H1 (cell line): ENCODE data around the gene COL8A1. TPM values are rescaled to one million over a fixed set of nuclear protein-coding genes. Genes with fewer than 3 reads are reported as not detected.

Source experiments
- CTCF ChIA-PET: fragments of 300-600 bp; sonication (Branson Sonifier 250); formaldehyde crosslinking; loops from one replicate; lab custom pipeline; 2021; ENCODE audit not compliant: partially characterized antibody; lab: Charles Lee
- POLR2A ChIA-PET: fragments of 300-600 bp; sonication (Branson Sonifier 250); formaldehyde crosslinking; loops from one replicate; lab custom pipeline; 2021; ENCODE audit warnings: inconsistent platforms; ENCODE audit not compliant: partially characterized antibody; lab: Charles Lee
- DNase-seq, 2 experiments: peaks; one replicate each; pipeline versions ENCODE4 v3.0.0 to v3.0.0-alpha.2; 2010 to 2022; ENCODE audit warnings: low spot score in 2 of 2, low read depth in 1 of 2, mixed read lengths in 1 of 2
- FAIRE-seq: peaks from 2 replicates; lab custom pipeline; 2011; peaks lifted over from hg19 to GRCh38; lab: Jason Lieb, UNC
- H2AFZ ChIP-seq: 2 replicates; pipeline ENCODE4 v1.8.1; 2012; ENCODE audit warnings: low read length, inconsistent platforms
- H2AK5ac ChIP-seq: 2 replicates; pipeline ENCODE4 v1.6.1; 2013; ENCODE audit warnings: low read depth, low read length
- H2BK120ac ChIP-seq: replicated peaks from 2 replicates; pipeline ENCODE3; 2013; ENCODE audit warnings: low read depth, low read length, inconsistent platforms
- H2BK12ac ChIP-seq: 2 replicates; pipeline ENCODE4 v1.6.1; 2013; ENCODE audit warnings: low read depth, low read length
- H2BK15ac ChIP-seq: 2 replicates; pipeline ENCODE4 v1.6.1; 2013; ENCODE audit warnings: low read length
- H2BK20ac ChIP-seq: 2 replicates; pipeline ENCODE4 v1.6.1; 2013; ENCODE audit warnings: low read length
- H2BK5ac ChIP-seq: 2 replicates; pipeline ENCODE4 v1.6.1; 2013; ENCODE audit warnings: low read depth, low read length
- H3K14ac ChIP-seq: 2 replicates; pipeline ENCODE4 v1.6.1; 2013; ENCODE audit warnings: inconsistent platforms; ENCODE audit not compliant: insufficient read length
- H3K18ac ChIP-seq: 2 replicates; pipeline ENCODE4 v1.6.1; 2013; ENCODE audit warnings: low read length; ENCODE audit errors: extremely low read depth
- H3K23ac ChIP-seq: 2 replicates; pipeline ENCODE4 v1.6.1; 2013; ENCODE audit warnings: inconsistent platforms; ENCODE audit not compliant: insufficient read length
- H3K23me2 ChIP-seq: 2 replicates; pipeline ENCODE4 v1.6.1; 2013; ENCODE audit warnings: low read depth, low read length
- H3K27ac ChIP-seq: 2 replicates; pipeline ENCODE4 v1.6.1; 2011; ENCODE audit warnings: low read depth, low read length, inconsistent platforms
- H3K27me3 ChIP-seq, 4 experiments: replicated peaks in 1 of 4; 1 replicate in 1 of 4; 2 replicates in 3 of 4; pipeline versions ENCODE4 v1.6.1 to v1.8.1; 2011 to 2013; ENCODE audit warnings: low read length in 3 of 4, mild to moderate bottlenecking in 3 of 4, inconsistent platforms in 2 of 4, mixed read lengths in 2 of 4, moderate library complexity in 1 of 4; ENCODE audit not compliant: control insufficient read depth in 3 of 4, insufficient read depth in 3 of 4; ENCODE audit errors: extremely low read depth in 1 of 4
- H3K36me3 ChIP-seq, 4 experiments: 2 replicates each; pipeline versions ENCODE4 v1.6.1 to v1.8.1; 2011 to 2013; ENCODE audit warnings: mild to moderate bottlenecking in 4 of 4, low read length in 3 of 4, moderate library complexity in 2 of 4, control low read depth in 1 of 4, inconsistent platforms in 1 of 4; ENCODE audit not compliant: insufficient read depth in 4 of 4, control insufficient read depth in 2 of 4
- H3K4ac ChIP-seq: replicated peaks from 2 replicates; pipeline ENCODE3; 2013; ENCODE audit warnings: low read length, low read depth, mixed read lengths, inconsistent platforms; ENCODE audit not compliant: insufficient read length
- H3K4me1 ChIP-seq, 4 experiments: replicated peaks in 1 of 4; 1 replicate in 1 of 4; 2 replicates in 3 of 4; pipeline versions ENCODE4 v1.6.1 to v1.8.1; 2011 to 2013; ENCODE audit warnings: low read length in 3 of 4, inconsistent platforms in 2 of 4, mixed read lengths in 1 of 4; ENCODE audit not compliant: insufficient read depth in 4 of 4, control insufficient read depth in 3 of 4
- H3K4me2 ChIP-seq, 2 experiments: 2 replicates each; pipeline versions ENCODE4 v1.6.1 to v1.8.1; 2011 to 2013; ENCODE audit warnings: low read depth in 2 of 2, low read length in 2 of 2, control low read depth in 1 of 2, inconsistent platforms in 1 of 2, mild to moderate bottlenecking in 1 of 2; ENCODE audit not compliant: insufficient read depth in 1 of 2
- H3K4me3 ChIP-seq, 4 experiments: fragments of 200-600, 300-600 bp in 1 of 4; sonication (generic), shearing (Covaris generic), sonication (Bioruptor Twin) in 1 of 4; 2 replicates each; pipeline versions ENCODE4 v1.5.1 to v1.8.1; 2011 to 2016; ENCODE audit warnings: low read length in 4 of 4, low read depth in 3 of 4, control low read depth in 2 of 4, inconsistent platforms in 2 of 4, mild to moderate bottlenecking in 2 of 4, mixed read lengths in 1 of 4, moderate library complexity in 1 of 4; ENCODE audit not compliant: insufficient read depth in 2 of 4; ENCODE audit errors: extremely low read depth in 1 of 4
- H3K56ac ChIP-seq: replicated peaks from 2 replicates; pipeline ENCODE3; 2013; ENCODE audit warnings: low read depth, mild to moderate bottlenecking, mixed read lengths, low read length, inconsistent platforms; ENCODE audit not compliant: insufficient read length
- H3K79me1 ChIP-seq: 2 replicates; pipeline ENCODE4 v1.6.1; 2013; ENCODE audit warnings: low read depth, low read length, control low read depth
- H3K79me2 ChIP-seq, 2 experiments: 2 replicates each; pipeline versions ENCODE4 v1.6.1 to v1.8.1; 2012 to 2013; ENCODE audit warnings: low read length in 2 of 2, mild to moderate bottlenecking in 2 of 2, inconsistent platforms in 1 of 2; ENCODE audit not compliant: insufficient read depth in 2 of 2, control insufficient read depth in 1 of 2
- H3K9ac ChIP-seq, 4 experiments: replicated peaks in 1 of 4; 1 replicate in 1 of 4; 2 replicates in 3 of 4; pipeline versions ENCODE4 v1.6.1 to v1.8.1; 2011 to 2013; ENCODE audit warnings: low read depth in 3 of 4, low read length in 3 of 4, control low read depth in 2 of 4, mild to moderate bottlenecking in 2 of 4, moderate library complexity in 2 of 4, inconsistent platforms in 1 of 4; ENCODE audit errors: extremely low read depth in 1 of 4
- H3K9me3 ChIP-seq, 2 experiments: 2 replicates each; pipeline versions ENCODE4 v1.6.1 to v1.8.1; 2012 to 2013; ENCODE audit warnings: mild to moderate bottlenecking in 2 of 2, moderate library complexity in 2 of 2, control low read depth in 1 of 2, inconsistent platforms in 1 of 2, low read depth in 1 of 2, low read length in 1 of 2, mixed read lengths in 1 of 2; ENCODE audit not compliant: insufficient read depth in 2 of 2
- H4K20me1 ChIP-seq, 2 experiments: replicated peaks in 1 of 2; 2 replicates each; pipeline versions ENCODE3 to v1.8.1; 2011 to 2013; ENCODE audit warnings: inconsistent platforms in 2 of 2, low read length in 2 of 2, mild to moderate bottlenecking in 1 of 2; ENCODE audit not compliant: insufficient read depth in 2 of 2, control insufficient read depth in 1 of 2
- H4K5ac ChIP-seq: 2 replicates; pipeline ENCODE4 v1.6.1; 2013; ENCODE audit warnings: low read length, low read depth, mixed read lengths, inconsistent platforms; ENCODE audit not compliant: insufficient read length
- H4K8ac ChIP-seq: 2 replicates; pipeline ENCODE4 v1.8.0; 2013; ENCODE audit warnings: mild to moderate bottlenecking, moderate library complexity, low read length, inconsistent platforms; ENCODE audit not compliant: insufficient read depth; ENCODE audit errors: extremely low read depth
- H4K91ac ChIP-seq: replicated peaks from 2 replicates; pipeline ENCODE3; 2013; ENCODE audit warnings: low read length, mixed read lengths, inconsistent platforms; ENCODE audit not compliant: insufficient read length
- CBX5 ChIP-seq: fragments of 300-800, 300-1000 bp; sonication (generic); IDR thresholded peaks from 2 replicates; pipeline ENCODE4 v1.7.1; 2016; ENCODE audit warnings: antibody characterized with exemption, low read length, low read depth
- CBX8 ChIP-seq: fragments of 300-800, 300-1000 bp; sonication (generic); IDR thresholded peaks from 2 replicates; pipeline ENCODE4 v1.7.1; 2016; ENCODE audit warnings: low read depth, low read length, borderline replicate concordance
- CHD1 ChIP-seq: IDR thresholded peaks from 2 replicates; pipeline ENCODE4 v1.6.1; 2012; ENCODE audit warnings: low read depth, low read length, improper control_type of control experiment
- HDAC6 ChIP-seq: IDR thresholded peaks from one replicate; pipeline ENCODE4 v1.7.1; 2012; ENCODE audit warnings: low read depth, mild to moderate bottlenecking, inconsistent platforms, low read length, moderate library complexity
- JUND ChIP-seq: IDR thresholded peaks from 2 replicates; pipeline ENCODE4 v1.6.1; 2011; ENCODE audit warnings: mild to moderate bottlenecking, improper control_type of control experiment, low read length
- MAFK ChIP-seq: IDR thresholded peaks from 2 replicates; pipeline ENCODE4 v1.6.1; 2012; ENCODE audit warnings: low read depth, mild to moderate bottlenecking, improper control_type of control experiment, low read length
- MAX ChIP-seq: IDR thresholded peaks from 2 replicates; pipeline ENCODE4 v1.6.1; 2012; ENCODE audit warnings: inconsistent platforms
- PHF8 ChIP-seq: fragments of 200-600 bp; sonication (generic); conservative IDR thresholded peaks from 2 replicates; pipeline ENCODE4 v1.7.1; 2012; ENCODE audit warnings: low read depth, mild to moderate bottlenecking, inconsistent platforms, low read length, moderate library complexity
- POU5F1 ChIP-seq: IDR thresholded peaks from 2 replicates; pipeline ENCODE4 v1.6.1; 2011; ENCODE audit warnings: low read depth, mild to moderate bottlenecking, low read length, moderate library complexity
- RFX5 ChIP-seq: IDR thresholded peaks from 2 replicates; pipeline ENCODE4 v1.6.1; 2011; ENCODE audit warnings: low read depth, low read length, improper control_type of control experiment, borderline replicate concordance
- SIN3A ChIP-seq, 2 experiments: IDR thresholded peaks in 1 of 2; conservative IDR thresholded peaks in 1 of 2; 2 replicates each; pipeline ENCODE4 v1.6.1; 2011 to 2012; ENCODE audit warnings: low read length in 2 of 2, improper control_type of control experiment in 1 of 2, low read depth in 1 of 2, mild to moderate bottlenecking in 1 of 2
- TCF12 ChIP-seq: IDR thresholded peaks from 2 replicates; pipeline ENCODE4 v1.6.1; 2011; ENCODE audit warnings: low read depth, mild to moderate bottlenecking, low read length
- WGBS, 2 experiments: shearing (Covaris generic) in 1 of 2; methylation state at CpG; one replicate each; pipeline versions ENCODE4 v1.1.6 to v1.1.7; 2013 to 2015; ENCODE audit warnings: low lambda C conversion rate in 2 of 2, mixed read lengths in 2 of 2, inconsistent platforms in 1 of 2, low coverage in 1 of 2, missing lambda C conversion rate in 1 of 2; ENCODE audit not compliant: insufficient replicate concordance in 2 of 2, insufficient coverage in 1 of 2, insufficient read length in 1 of 2; ENCODE audit errors: extremely low coverage in 1 of 2, missing lambda C conversion rate in 1 of 2; 5-methylcytosine and 5-hydroxymethylcytosine counted together
- polyA plus RNA-seq, 7 experiments: library from polyadenylated mRNA; depleted of rRNA in 3 of 7; stranded (reverse) in 5 of 7; unstranded in 2 of 7; fragments of >200 nt in 5 of 7; fragments of 200-250 nt in 2 of 7; gene quantifications; 1 replicate in 5 of 7; 2 replicates in 1 of 7; 4 replicates in 1 of 7; pipeline versions ENCODE4 v1.2.1 to v1.2.3, GENCODE V29; 2011 to 2013; ENCODE audit warnings: missing spikeins in 2 of 7, mixed read lengths in 2 of 7
- total RNA-seq: library from RNA; stranded (reverse); fragmentation: NEBNext Ultra II Directional; extraction: Animal tissue kit (Norgen Biotek cat#: 25700); gene quantifications from 2 replicates; pipeline ENCODE4 v1.2.1, GENCODE V29; 2021

Gene COL8A1
- total and polyA plus RNA-seq, 2 of the 8 experiments (the other 6 are each of a cell fraction or from before 2014, with no cell fraction given) = 0.21 to 1.2 TPM

DNA sequence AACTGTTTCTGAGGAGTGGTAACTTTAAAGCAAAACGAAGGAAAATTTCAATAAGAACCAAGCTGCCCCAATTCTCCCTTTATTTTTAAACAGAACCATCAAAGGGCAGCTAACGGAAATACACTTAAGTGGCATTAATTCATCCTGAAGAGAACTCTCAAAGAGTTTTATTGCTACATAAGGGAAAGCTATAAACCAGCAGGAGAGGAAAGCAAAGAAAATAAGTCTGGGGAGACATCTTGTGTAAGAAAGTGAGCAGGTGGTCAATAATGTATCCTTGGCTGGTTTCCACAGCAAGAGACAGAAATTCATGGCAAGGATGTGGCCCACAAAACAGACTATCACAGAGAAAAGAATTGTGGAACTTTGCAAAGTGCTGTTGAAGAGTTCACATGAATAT, 139.3 kb downstream of the COL8A1 start:
- FAIRE-seq = no peak
- no peak overlapping the region for H3K4me3 ChIP-seq
- H3K4ac ChIP-seq = no peak overlapping the region
- no peak overlapping the region for H2BK20ac ChIP-seq
- H2AK5ac ChIP-seq = no peak overlapping the region
- no peaks in the 10 kb centered on the region for H3K23me2 ChIP-seq
- ChIA-PET POLR2A (no interaction called here), CTCF (interaction anchor here (3.6 kb wide), 1 partner anchor 11 kb away, joined by 15 read pairs; no protein-coding TSS in a partner anchor)
- H4K91ac ChIP-seq = no peak overlapping the region
- no peak overlapping the region for H2BK15ac ChIP-seq
- H4K8ac ChIP-seq = no peak overlapping the region
- H3K23ac ChIP-seq = no peak overlapping the region
- H3K27ac ChIP-seq = no peak overlapping the region
- H2BK120ac ChIP-seq = no peak overlapping the region
- H3K36me3 ChIP-seq = no peaks in the 10 kb centered on the region; a peak in 1 of 8 replicates
- WGBS, 2 experiments = 76% methylated on average over 2 of the region's 2 CpGs; no CpG with 5 or more reads in 1 of the 2 experiments
- no peak overlapping the region for H3K56ac ChIP-seq
- no peak overlapping the region for H3K18ac ChIP-seq
- H3K4me2 ChIP-seq = no peak overlapping the region
- no peak overlapping the region for H2BK5ac ChIP-seq
- H3K79me1 ChIP-seq = no peaks in the 10 kb centered on the region
- H3K9ac ChIP-seq = no peak overlapping the region
- H2BK12ac ChIP-seq = no peak overlapping the region
- H3K79me2 ChIP-seq = no peaks in the 10 kb centered on the region
- H2AFZ ChIP-seq = no peak overlapping the region
- DNase-seq = no peak
- no peaks in the 10 kb centered on the region for H4K20me1 ChIP-seq
- peaks cover 0 to 6% (median 0%) of the 10 kb centered on the region in 4 experiments; a peak in 1 of 7 replicates for H3K4me1 ChIP-seq
- H3K27me3 ChIP-seq = no peaks in the 10 kb centered on the region
- H3K9me3 ChIP-seq = no peaks in the 10 kb centered on the region
- no peak overlapping the region for H4K5ac ChIP-seq
- H3K14ac ChIP-seq = no peak overlapping the region
- TF ChIP-seq HDAC6 = no peak
- no peak for TF ChIP-seq MAX
- TF ChIP-seq TCF12 = no peak
- TF ChIP-seq RFX5 = no peak
- TF ChIP-seq CBX8 = no peak
- no peak for TF ChIP-seq PHF8
- TF ChIP-seq JUND = no peak
- no peak for TF ChIP-seq POU5F1
- no peak for TF ChIP-seq SIN3A (conservative IDR thresholded peaks at IDR 0.05 in 1 of 2, IDR thresholded peaks at IDR 0.05 in 1 of 2; ENCODE audit: low read depth in 1 of 2, low read length in 2 of 2)
- TF ChIP-seq CBX5 = no peak
- no peak for TF ChIP-seq MAFK
- TF ChIP-seq CHD1 = no peak
